HEK293T (cell line): ENCODE measurements around the gene DNAH10.

Experiments
- CTCF ChIA-PET: fragments of 350-600 bp; formaldehyde crosslinking; extraction: SDS; loops from one replicate; lab custom pipeline; 2021; ENCODE audit warnings: antibody characterized with exemption, inconsistent platforms; lab: Yijun Ruan, JAX
- POLR2A ChIA-PET: fragments of 350-600 bp; formaldehyde crosslinking; extraction: SDS; loops from one replicate; lab custom pipeline; 2020; ENCODE audit warnings: antibody characterized with exemption, inconsistent platforms; lab: Yijun Ruan, JAX
- DNase-seq: peaks from one replicate; pipeline ENCODE4 v3.0.0; 2012; ENCODE audit warnings: mixed read lengths; ENCODE audit errors: extremely low spot score
- ARNT ChIP-seq: fragments of 450-650 bp; IDR thresholded peaks from 2 replicates; pipeline ENCODE4 v1.6.1; 2017; ENCODE audit warnings: mild to moderate bottlenecking
- BHLHE40 ChIP-seq: fragments of 450-650 bp; IDR thresholded peaks from 2 replicates; pipeline ENCODE4 v1.6.1; 2016; ENCODE audit warnings: mild to moderate bottlenecking, moderate library complexity, borderline replicate concordance
- CTBP1 ChIP-seq: fragments of 450-650 bp; IDR thresholded peaks from 2 replicates; pipeline ENCODE4 v1.6.1; 2016; ENCODE audit warnings: borderline replicate concordance
- ELF4 ChIP-seq: fragments of 450-650 bp; IDR thresholded peaks from 2 replicates; pipeline ENCODE4 v1.6.1; 2017; ENCODE audit warnings: antibody characterized with exemption
- FOXA1 ChIP-seq: fragments of 450-650 bp; IDR thresholded peaks from 2 replicates; pipeline ENCODE4 v1.6.1; 2016; ENCODE audit warnings: mild to moderate bottlenecking
- FOXK2 ChIP-seq: fragments of 450-650 bp; IDR thresholded peaks from 2 replicates; pipeline ENCODE4 v1.6.1; 2016; ENCODE audit warnings: mild to moderate bottlenecking
- FOXM1 ChIP-seq: fragments of 450-650 bp; IDR thresholded peaks from 2 replicates; pipeline ENCODE4 v1.6.1; 2017; ENCODE audit warnings: mild to moderate bottlenecking, borderline replicate concordance
- HDGF ChIP-seq: fragments of 450-650 bp; IDR thresholded peaks from 2 replicates; pipeline ENCODE4 v1.6.1; 2017; ENCODE audit warnings: antibody characterized with exemption, borderline replicate concordance
- L3MBTL2 ChIP-seq: fragments of 450-650 bp; conservative IDR thresholded peaks from 2 replicates; pipeline ENCODE4 v1.6.1; 2016; ENCODE audit warnings: mild to moderate bottlenecking
- LEF1 ChIP-seq: fragments of 450-650 bp; IDR thresholded peaks from 2 replicates; pipeline ENCODE4 v1.6.1; 2017; ENCODE audit warnings: mild to moderate bottlenecking, borderline replicate concordance
- NFRKB ChIP-seq: fragments of 450-650 bp; IDR thresholded peaks from 2 replicates; pipeline ENCODE4 v1.6.1; 2016; ENCODE audit warnings: mild to moderate bottlenecking, moderate library complexity
- SP1 ChIP-seq: fragments of 450-650 bp; IDR thresholded peaks from 2 replicates; pipeline ENCODE4 v1.6.1; 2017
- SUZ12 ChIP-seq: fragments of 450-650 bp; IDR thresholded peaks from 2 replicates; pipeline ENCODE4 v1.6.1; 2016; ENCODE audit warnings: mild to moderate bottlenecking
- TARDBP ChIP-seq: fragments of 450-650 bp; IDR thresholded peaks from 2 replicates; pipeline ENCODE4 v1.6.1; 2016
- ZNF384 ChIP-seq: fragments of 450-650 bp; IDR thresholded peaks from 2 replicates; pipeline ENCODE4 v1.6.1; 2016
- TF ChIP-seq, protein P1 (sequence below): fragments of 450-650 bp; IDR thresholded peaks from 2 replicates; pipeline ENCODE4 v1.6.1; 2016

Gene DNAH10

DNA sequence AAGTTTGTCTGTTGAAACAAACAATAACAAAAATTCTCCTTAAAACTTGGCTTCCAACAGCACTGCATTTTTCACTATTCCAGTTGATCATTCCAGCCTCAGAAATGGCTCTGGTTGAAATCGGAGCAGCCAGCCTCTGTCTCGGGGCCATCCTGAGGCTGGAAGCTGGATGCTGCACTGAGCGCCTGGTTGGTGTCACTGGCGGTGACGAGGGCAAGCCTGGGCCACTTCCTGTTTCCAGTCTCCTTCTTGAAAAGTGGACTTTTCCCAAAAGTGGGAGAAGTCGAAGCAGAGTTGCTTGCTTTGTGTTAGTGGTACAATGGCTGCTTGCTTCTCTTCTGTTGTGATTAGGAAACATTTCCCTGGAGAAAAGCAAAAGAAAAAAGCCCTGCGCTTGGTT, 161.8 kb downstream of the DNAH10 start:
- CTCF ChIA-PET = no interaction called here
- POLR2A ChIA-PET = no interaction called here

DNA sequence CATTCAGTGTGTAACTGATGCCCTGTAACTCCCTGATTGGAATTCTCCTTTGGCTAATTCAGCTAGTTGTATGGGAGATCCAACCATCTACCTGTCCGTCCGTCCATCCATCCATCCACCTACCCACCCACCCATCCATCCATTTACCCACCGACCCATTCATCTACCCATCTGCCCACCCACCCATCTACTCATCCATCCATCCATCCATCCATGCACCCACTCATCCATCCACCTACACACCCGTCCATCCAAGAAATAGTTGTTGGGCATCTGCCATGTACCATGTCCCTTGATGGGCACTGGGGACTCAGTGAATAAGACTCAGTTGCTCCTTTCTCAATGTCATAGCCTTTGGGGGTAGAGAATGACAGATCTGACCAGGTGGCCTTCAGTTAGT, 162.4 kb downstream of the DNAH10 start:
- TF ChIP-seq FOXK2 = no peak
- DNase-seq = no peak
- CTCF ChIA-PET = no interaction called here
- POLR2A ChIA-PET = no interaction called here

More for the DNA sequence above, 161.8 kb downstream of the DNAH10 start:
- DNase-seq = no peak
- no peak for TF ChIP-seq BHLHE40
- no peak for TF ChIP-seq NFRKB
- no peak for TF ChIP-seq SUZ12

DNA sequence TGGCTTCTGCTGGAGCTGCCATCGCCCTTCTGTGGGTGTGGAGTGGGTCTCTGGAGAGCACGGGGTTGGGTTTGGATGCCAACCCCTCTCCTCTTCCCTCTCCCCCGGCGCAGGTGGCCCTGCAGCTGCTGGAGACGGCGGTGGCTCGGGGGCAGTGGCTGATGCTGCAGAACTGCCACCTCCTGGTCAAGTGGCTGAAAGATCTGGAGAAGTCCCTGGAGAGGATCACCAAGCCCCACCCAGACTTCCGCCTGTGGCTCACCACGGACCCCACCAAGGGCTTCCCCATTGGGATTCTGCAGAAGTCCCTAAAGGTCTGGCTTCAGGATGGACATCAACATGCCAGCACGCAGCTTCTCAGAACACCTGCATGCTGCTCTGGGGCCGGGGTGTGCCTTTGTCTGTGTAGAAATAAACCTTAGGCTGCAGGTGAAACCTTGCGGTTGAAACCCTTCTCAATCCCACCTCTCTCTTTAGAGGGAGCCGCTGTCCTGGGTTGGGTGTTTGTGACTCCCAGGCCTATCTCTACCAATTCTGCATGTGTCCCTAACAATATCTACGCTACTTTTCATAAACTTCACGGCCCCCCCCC, 166.3 kb downstream of the DNAH10 start:
- ChIA-PET CTCF (no interaction called here), POLR2A (no interaction called here)
- DNase-seq = no peak
- TF ChIP-seq NFRKB (no peak), FOXA1 (no peak), ELF4 (no peak), ZNF384 (no peak), SUZ12 (no peak), CTBP1 (no peak), ARNT (no peak), L3MBTL2 (no peak), TARDBP (no peak), LEF1 (no peak), BHLHE40 (no peak), FOXK2 (no peak), FOXM1 (no peak), SP1 (no peak), HDGF (no peak)
- TF ChIP-seq, protein P1, sequence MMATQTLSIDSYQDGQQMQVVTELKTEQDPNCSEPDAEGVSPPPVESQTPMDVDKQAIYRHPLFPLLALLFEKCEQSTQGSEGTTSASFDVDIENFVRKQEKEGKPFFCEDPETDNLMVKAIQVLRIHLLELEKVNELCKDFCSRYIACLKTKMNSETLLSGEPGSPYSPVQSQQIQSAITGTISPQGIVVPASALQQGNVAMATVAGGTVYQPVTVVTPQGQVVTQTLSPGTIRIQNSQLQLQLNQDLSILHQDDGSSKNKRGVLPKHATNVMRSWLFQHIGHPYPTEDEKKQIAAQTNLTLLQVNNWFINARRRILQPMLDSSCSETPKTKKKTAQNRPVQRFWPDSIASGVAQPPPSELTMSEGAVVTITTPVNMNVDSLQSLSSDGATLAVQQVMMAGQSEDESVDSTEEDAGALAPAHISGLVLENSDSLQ = no peak

DNA sequence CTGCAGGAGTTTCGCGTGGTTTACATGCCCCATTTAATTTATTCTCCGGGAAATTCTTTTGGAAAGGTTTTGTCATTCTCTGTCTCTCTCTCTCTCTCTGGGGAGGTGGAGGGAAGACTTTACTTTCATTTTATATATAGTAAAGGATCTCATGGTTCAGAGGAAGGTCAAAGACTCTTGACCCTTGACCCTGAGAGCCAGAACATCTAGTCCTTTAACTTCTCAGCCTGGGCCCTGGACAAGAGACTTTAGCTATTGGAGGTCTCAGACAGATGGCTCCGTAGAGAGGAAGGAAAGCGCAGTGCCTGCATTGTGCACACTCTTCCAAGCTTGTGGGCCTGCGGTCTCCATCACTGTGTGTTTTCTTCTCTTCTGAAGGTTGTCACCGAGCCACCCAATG, 166.8 kb downstream of the DNAH10 start:
- CTCF ChIA-PET = no interaction called here
- TF ChIP-seq BHLHE40 (no peak), LEF1 (no peak), TARDBP (no peak), SUZ12 (no peak), FOXA1 (no peak), ARNT (no peak), SP1 (no peak), ELF4 (no peak), FOXM1 (no peak), ZNF384 (no peak), L3MBTL2 (no peak), HDGF (no peak), CTBP1 (no peak), NFRKB (no peak), FOXK2 (no peak)
- TF ChIP-seq, protein P1 = no peak
- POLR2A ChIA-PET = no interaction called here
- DNase-seq = no peak

DNA sequence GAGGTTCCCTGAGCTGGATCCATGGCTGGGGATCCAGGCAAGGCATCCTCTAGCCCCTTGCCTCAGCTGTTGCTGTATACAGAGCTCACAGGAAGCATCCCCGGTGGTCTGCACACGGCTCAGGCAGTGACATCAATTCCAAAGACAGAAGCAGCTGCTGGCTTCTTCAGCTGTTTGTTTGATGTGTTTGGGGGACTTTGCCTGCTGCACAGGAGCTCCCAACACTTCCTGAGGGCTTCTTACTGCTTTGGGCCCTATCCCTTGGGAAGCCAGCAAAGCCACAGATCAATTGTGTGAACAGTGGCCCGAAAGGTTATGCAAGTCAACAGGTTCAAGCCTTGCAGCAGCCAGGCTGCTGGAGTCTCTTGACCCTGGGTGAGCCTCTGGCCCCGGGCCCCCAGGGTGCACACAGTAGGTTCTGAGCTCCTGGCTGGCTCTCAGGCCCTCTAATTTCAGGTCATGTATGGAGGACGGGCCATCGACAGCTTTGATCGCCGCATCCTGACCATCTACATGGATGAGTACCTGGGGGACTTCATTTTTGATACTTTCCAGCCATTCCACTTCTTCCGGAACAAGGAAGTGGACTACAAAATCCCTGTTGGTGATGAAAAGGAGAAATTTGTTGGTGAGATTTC, 168.0 kb downstream of the DNAH10 start:
- ChIA-PET CTCF (interaction anchor here (1.2 kb wide), 1 partner anchor 38 kb away, joined by 4 read pairs; no protein-coding TSS in a partner anchor), POLR2A (no interaction called here)
- no peak for TF ChIP-seq TARDBP
- no peak for TF ChIP-seq BHLHE40
- no peak for TF ChIP-seq SP1
- no peak for TF ChIP-seq FOXA1
- no peak for TF ChIP-seq ARNT
- no peak for TF ChIP-seq SUZ12
- TF ChIP-seq, protein P1 = no peak
- TF ChIP-seq NFRKB = no peak
- no peak for TF ChIP-seq CTBP1
- no peak for TF ChIP-seq ELF4
- TF ChIP-seq FOXK2 = no peak
- TF ChIP-seq HDGF = no peak
- TF ChIP-seq LEF1 = no peak
- no peak for TF ChIP-seq FOXM1
- no peak for TF ChIP-seq ZNF384
- no peak for TF ChIP-seq L3MBTL2
- DNase-seq = no peak

DNA sequence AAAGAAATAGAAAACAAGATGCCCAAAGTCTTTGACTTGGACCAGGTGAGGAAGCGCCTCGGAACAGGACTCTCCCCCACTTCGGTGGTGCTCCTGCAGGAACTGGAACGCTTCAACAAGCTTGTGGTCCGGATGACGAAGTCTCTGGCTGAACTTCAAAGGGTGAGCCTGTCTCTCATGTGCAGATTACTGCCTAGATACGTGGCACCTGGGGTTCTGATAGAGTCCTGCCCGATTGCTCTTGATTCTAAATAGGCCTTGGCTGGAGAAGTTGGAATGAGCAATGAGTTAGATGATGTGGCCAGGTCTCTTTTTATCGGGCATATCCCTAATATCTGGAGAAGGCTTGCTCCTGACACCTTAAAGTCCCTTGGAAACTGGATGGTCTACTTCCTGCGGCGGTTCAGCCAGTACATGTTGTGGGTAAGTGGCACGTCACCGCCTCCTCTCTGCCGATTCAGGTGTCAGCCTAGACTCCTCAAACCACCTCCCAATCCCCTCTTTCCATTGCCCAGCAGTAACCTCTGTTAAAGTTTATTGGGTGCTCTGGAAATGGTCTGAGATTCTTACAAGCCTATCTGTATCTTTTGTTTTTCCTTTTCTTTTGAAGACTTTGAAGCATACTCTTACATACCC, 169.7 kb downstream of the DNAH10 start:
- DNase-seq = no peak
- CTCF ChIA-PET = no interaction called here
- POLR2A ChIA-PET = no interaction called here
- TF ChIP-seq FOXM1 = no peak
- no peak for TF ChIP-seq ELF4
- TF ChIP-seq TARDBP = no peak
